Neural progenitor cell (in vitro differentiated cells): ENCODE results near the gene JAK2.

Experiments used
- CTCF ChIP-seq: fragments of 200-600 bp; sonication (generic); IDR thresholded peaks from 2 replicates; pipeline ENCODE4 v1.5.1; 2017; ENCODE audit warnings: antibody characterized with exemption, mild to moderate bottlenecking
- EZH2 ChIP-seq: fragments of 200-600 bp; sonication (generic); IDR thresholded peaks from 2 replicates; pipeline ENCODE4 v1.6.1; 2017; ENCODE audit warnings: antibody characterized with exemption, mild to moderate bottlenecking, moderate library complexity
- EZH2phosphoT487 ChIP-seq: fragments of 200-600 bp; sonication (generic); IDR thresholded peaks from 2 replicates; pipeline ENCODE4 v1.6.1; 2017; ENCODE audit warnings: antibody characterized with exemption

GRCh38 chr9:5002811-5003210, 17.7 kb downstream of the JAK2 start:
- TF ChIP-seq CTCF (no peak), EZH2 (no peak), EZH2phosphoT487 (no peak)
